GM12878 (cell line): ENCODE results near the gene AGAP2. TPM values are rescaled to one million over a fixed set of nuclear protein-coding genes. Genes with fewer than 3 reads are reported as not detected.
A peak's percentile ranks its signal among the peaks of the same experiment; 100 is the strongest.

ENCODE experiments used
- ATAC-seq: fragments of 200-7000 bp; cut with Tn5 transposase; 3 replicates; pipeline ENCODE4 v1.9.1; 2020; ENCODE audit warnings: mild to moderate bottlenecking, moderate library complexity
- BruUV-seq: library from RNA; stranded (reverse); fragments of 400-500 nt; replicated peaks from 2 replicates; lab custom pipeline; 2021; lab: Mats Ljungman, UMichigan
- CTCF ChIA-PET: fragments of 300-600 bp; sonication (Branson Sonifier 250); formaldehyde crosslinking; extraction: SDS; loops from one replicate; lab custom pipeline; 2021; ENCODE audit warnings: inconsistent platforms; lab: Yijun Ruan, JAX
- POLR2A ChIA-PET: fragments of 350-600 bp; formaldehyde crosslinking; extraction: SDS; loops from one replicate; lab custom pipeline; 2021; ENCODE audit warnings: inconsistent platforms; lab: Charles Lee
- RAD21 ChIA-PET: fragments of 300-600 bp; sonication (Branson Sonifier 250); formaldehyde crosslinking; loops from one replicate; lab custom pipeline; 2023; ENCODE audit warnings: antibody characterized with exemption; ENCODE audit not compliant: unreplicated experiment; lab: Charles Lee
- SMC1A ChIA-PET: fragments of 300-600 bp; sonication (Branson Sonifier 250); formaldehyde crosslinking; loops from one replicate; lab custom pipeline; 2023; ENCODE audit not compliant: unreplicated experiment, uncharacterized antibody; lab: Charles Lee
- DNase-seq: peaks from one replicate; pipeline ENCODE4 v3.0.0-alpha.2; 2011; ENCODE audit warnings: low read depth, low spot score
- FAIRE-seq: peaks from 3 replicates; lab custom pipeline; 2011; peaks lifted over from hg19 to GRCh38; lab: Jason Lieb, UNC
- H2AFZ ChIP-seq: 2 replicates; pipeline ENCODE4 v1.6.0; 2011; ENCODE audit warnings: low read depth, low read length, control low read depth; ENCODE audit not compliant: control insufficient read depth
- H3K27ac ChIP-seq: 2 replicates; pipeline ENCODE4 v1.5.1; 2011; ENCODE audit warnings: control low read depth; ENCODE audit not compliant: control insufficient read depth, insufficient read depth
- H3K27me3 ChIP-seq, 2 experiments: replicated peaks in 1 of 2; 2 replicates each; pipeline versions ENCODE4 v1.6.0 to v1.6.1; 2011; ENCODE audit warnings: low read length in 1 of 2; ENCODE audit not compliant: control insufficient read depth in 2 of 2, insufficient read depth in 2 of 2
- H3K36me3 ChIP-seq, 2 experiments: 2 replicates each; pipeline ENCODE4 v1.5.1; 2011; ENCODE audit warnings: low read length in 1 of 2; ENCODE audit not compliant: control insufficient read depth in 2 of 2, insufficient read depth in 2 of 2
- H3K4me1 ChIP-seq: 2 replicates; pipeline ENCODE4 v1.6.1; 2011; ENCODE audit warnings: mild to moderate bottlenecking, low read length, moderate library complexity, mixed read lengths; ENCODE audit not compliant: control insufficient read depth, insufficient read depth
- H3K4me2 ChIP-seq: 2 replicates; pipeline ENCODE4 v1.6.0; 2011; ENCODE audit warnings: control low read depth; ENCODE audit not compliant: control insufficient read depth, insufficient read depth
- H3K4me3 ChIP-seq: fragments of 200-600 bp; sonication (generic); 2 replicates; pipeline ENCODE4 v1.5.1; 2016
- H3K79me2 ChIP-seq: 2 replicates; pipeline ENCODE4 v1.6.0; 2011; ENCODE audit warnings: low read length; ENCODE audit not compliant: control insufficient read depth, insufficient read depth
- H3K9ac ChIP-seq: 2 replicates; pipeline ENCODE4 v1.8.0; 2011; ENCODE audit warnings: low read length, control low read depth, mixed read lengths; ENCODE audit not compliant: control insufficient read depth, insufficient read depth
- H3K9me3 ChIP-seq: replicated peaks from 3 replicates; pipeline ENCODE4 v1.5.1; 2011; ENCODE audit warnings: mild to moderate bottlenecking, low read length; ENCODE audit not compliant: control insufficient read depth, insufficient read depth
- H4K20me1 ChIP-seq: 2 replicates; pipeline ENCODE4 v1.6.0; 2011; ENCODE audit not compliant: control insufficient read depth, insufficient read depth
- ATF7 ChIP-seq: fragments of 450-650 bp; IDR thresholded peaks from 2 replicates; pipeline ENCODE4 v1.6.1; 2016; ENCODE audit warnings: low read depth, mild to moderate bottlenecking
- CHD4 ChIP-seq: fragments of 200-600 bp; sonication (generic); IDR thresholded peaks from 2 replicates; pipeline ENCODE4 v1.6.1; 2016; ENCODE audit warnings: mild to moderate bottlenecking
- ETV6 ChIP-seq, 2 experiments: fragments of 450-650 bp in 1 of 2; IDR thresholded peaks in 1 of 2; conservative IDR thresholded peaks in 1 of 2; 2 replicates each; pipeline ENCODE4 v1.6.1; 2014; ENCODE audit warnings: antibody characterized with exemption in 1 of 2, borderline replicate concordance in 1 of 2, low read depth in 1 of 2, mild to moderate bottlenecking in 1 of 2, moderate library complexity in 1 of 2
- GABPA ChIP-seq: IDR thresholded peaks from 2 replicates; pipeline ENCODE4 v1.6.1; 2014; ENCODE audit warnings: antibody characterized with exemption, low read depth, mild to moderate bottlenecking, inconsistent platforms
- KDM1A ChIP-seq: fragments of 200-600 bp; sonication (generic); IDR thresholded peaks from 2 replicates; pipeline ENCODE4 v1.6.1; 2016; ENCODE audit warnings: borderline replicate concordance
- MEF2A ChIP-seq: IDR thresholded peaks from 2 replicates; pipeline ENCODE4 v1.6.1; 2011; ENCODE audit warnings: low read depth, mild to moderate bottlenecking, low read length, moderate library complexity; ENCODE audit not compliant: insufficient read depth
- MXI1 ChIP-seq: fragments of 150-350 bp; IDR thresholded peaks from 2 replicates; pipeline ENCODE4 v1.6.1; 2011; ENCODE audit warnings: low read depth, mild to moderate bottlenecking, inconsistent platforms, low read length, improper control_type of control experiment
- PAX5 ChIP-seq: IDR thresholded peaks from 2 replicates; pipeline ENCODE4 v1.6.1; 2011; ENCODE audit warnings: low read depth, low read length, borderline replicate concordance
- PAX8 ChIP-seq: fragments of 450-650 bp; IDR thresholded peaks from 2 replicates; pipeline ENCODE4 v1.6.1; 2017; ENCODE audit warnings: mild to moderate bottlenecking, moderate library complexity
- POLR2A ChIP-seq: IDR thresholded peaks from 2 replicates; pipeline ENCODE4 v1.6.1; 2011; ENCODE audit warnings: low read depth, mild to moderate bottlenecking, low read length
- RCOR1 ChIP-seq: conservative IDR thresholded peaks from 2 replicates; pipeline ENCODE4 v1.6.1; 2012; ENCODE audit warnings: low read depth, low read length, improper control_type of control experiment
- SREBF1 ChIP-seq: IDR thresholded peaks from 2 replicates; pipeline ENCODE4 v1.6.1; 2012; ENCODE audit warnings: mild to moderate bottlenecking, low read length
- STAT3 ChIP-seq: IDR thresholded peaks from 2 replicates; pipeline ENCODE4 v1.6.1; 2011; ENCODE audit warnings: low read depth, low read length, improper control_type of control experiment
- TARDBP ChIP-seq: IDR thresholded peaks from 2 replicates; pipeline ENCODE4 v1.6.1; 2016; ENCODE audit warnings: borderline replicate concordance
- TCF7 ChIP-seq: IDR thresholded peaks from 2 replicates; pipeline ENCODE4 v1.6.1; 2014; ENCODE audit warnings: antibody characterized with exemption, borderline replicate concordance
- WRNIP1 ChIP-seq: IDR thresholded peaks from 2 replicates; pipeline ENCODE4 v1.6.1; 2011; ENCODE audit warnings: low read depth, low read length, improper control_type of control experiment, borderline replicate concordance
- ZNF207 ChIP-seq: fragments of 450-650 bp; IDR thresholded peaks from 2 replicates; pipeline ENCODE4 v1.6.1; 2014; ENCODE audit warnings: antibody characterized with exemption, mild to moderate bottlenecking, borderline replicate concordance
- WGBS: methylation state at CpG from one replicate; pipeline ENCODE4 v1.1.6; 2016; ENCODE audit warnings: low lambda C conversion rate; ENCODE audit not compliant: insufficient replicate concordance, insufficient coverage; ENCODE audit errors: missing lambda C conversion rate; 5-methylcytosine and 5-hydroxymethylcytosine counted together
- in situ Hi-C: fragments of 300-500 bp; cut with MboI; formaldehyde crosslinking; loops from 9 replicates; pipeline ENCODE4 v1.14.3; 2018; ENCODE audit warnings: mixed read lengths
- intact Hi-C: fragments of 100-400 bp; cut with micrococcal nuclease; formaldehyde crosslinking; loops from one replicate; pipeline ENCODE4 v1.14.2; 2022; ENCODE audit not compliant: unreplicated experiment
- polyA plus RNA-seq, 11 experiments: library from polyadenylated mRNA; depleted of rRNA in 4 of 11; unstranded in 6 of 11; stranded (reverse) in 5 of 11; fragments of >200 nt; fragmentation: Nextera tagmentation in 4 of 11; fragmentation: Illumina TruSeq in 1 of 11; extraction: Ambion mirVana in 4 of 11; extraction: Trizol in 1 of 11; gene quantifications; 1 replicate in 1 of 11; 2 replicates in 10 of 11; pipeline versions ENCODE4 v1.2.1 to v1.2.3, GENCODE V29; 2011 to 2016; ENCODE audit warnings: inconsistent platforms in 2 of 11, missing spikeins in 2 of 11, low read depth in 1 of 11
- total RNA-seq, 4 experiments: library from RNA; depleted of rRNA in 3 of 4; stranded (reverse); fragments of >200 nt in 3 of 4; fragmentation: Illumina TruSeq in 1 of 4; extraction: Trizol in 1 of 4; gene quantifications; 2 replicates each; pipeline versions ENCODE4 v1.2.1 to v1.2.3, GENCODE V29; 2013 to 2021

Gene AGAP2
- total and polyA plus RNA-seq, 10 of the 15 experiments (the other 5 are each of a cell fraction or from before 2014, with no cell fraction given), result 0.29 to 19.8 (median 11.0) TPM

DNA sequence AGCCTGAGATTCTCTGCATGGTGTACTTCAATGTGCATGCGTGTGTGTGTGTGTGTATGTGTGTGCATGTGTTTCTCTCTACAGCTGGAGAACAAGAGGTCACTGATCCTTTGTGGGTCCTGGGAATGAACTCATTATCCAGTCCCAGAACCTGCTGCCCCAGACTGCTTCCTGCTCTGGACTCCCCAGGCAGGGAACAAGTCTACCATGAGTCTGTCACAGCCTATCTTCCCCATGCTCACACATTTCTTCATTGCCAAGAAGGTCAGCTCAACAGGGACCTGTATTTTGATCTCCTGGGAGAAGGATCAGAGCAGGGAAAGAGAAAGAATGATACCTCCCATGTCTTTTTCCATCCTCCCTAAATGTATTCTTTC is 2.9 kb upstream of the AGAP2 start:
- H3K9ac ChIP-seq, result peak overlapping the region; percentile 55
- in situ Hi-C loops, result no loop called here
- no peak for FAIRE-seq
- peak; percentile 8 for TF ChIP-seq ATF7
- no peak for TF ChIP-seq KDM1A
- no peaks in the 10 kb centered on the region for H4K20me1 ChIP-seq
- ChIA-PET POLR2A (interaction anchor here (0.5 to 2.2 kb wide), 5 partner anchors 9 to 31 kb away, joined by 3 to 18 read pairs (median 3); partner anchors contain the start of genes CDK4, EEF1AKMT3 and METTL1), SMC1A (interaction anchor here (0.5 to 2.1 kb wide), 14 partner anchors 9 to 283 kb away, joined by 3 to 16 read pairs (median 4); partner anchors contain the start of gene OS9), RAD21 (interaction anchor here (0.6 to 2.4 kb wide), 9 partner anchors 9 to 283 kb away, joined by 3 to 13 read pairs (median 5); partner anchors contain the start of genes CDK4 and OS9), CTCF (interaction anchor here (0.8 to 3.8 kb wide), 20 partner anchors 9 to 282 kb away, joined by 3 to 22 read pairs (median 4); partner anchors contain the start of genes GLI1 and OS9)
- no peak for DNase-seq
- no peak; the same call in 2 of the 3 replicates for ATAC-seq
- peaks cover 23% of the 10 kb centered on the region for H3K4me1 ChIP-seq
- peak overlapping the region; percentile 38; the same call in 1 of the 2 replicates for H2AFZ ChIP-seq
- peaks cover 25% of the 10 kb centered on the region for H3K79me2 ChIP-seq
- H3K27ac ChIP-seq, result peak overlapping the region; percentile 57
- H3K36me3 ChIP-seq, result no peaks in the 10 kb centered on the region; a peak in 1 of 4 replicates
- WGBS, result 0% methylated on average over 1 of the region's 1 CpG
- no TSS peak for BruUV-seq
- no peaks in the 10 kb centered on the region for H3K9me3 ChIP-seq
- H3K4me2 ChIP-seq, result peak overlapping the region; percentile 64
- H3K27me3 ChIP-seq, result no peaks in the 10 kb centered on the region
- peak overlapping the region; percentile 92 for H3K4me3 ChIP-seq
- intact Hi-C loops, result loop anchor here (2.0 kb wide), 1 partner anchor 47 kb away; the partner anchor contains the start of gene OS9

DNA sequence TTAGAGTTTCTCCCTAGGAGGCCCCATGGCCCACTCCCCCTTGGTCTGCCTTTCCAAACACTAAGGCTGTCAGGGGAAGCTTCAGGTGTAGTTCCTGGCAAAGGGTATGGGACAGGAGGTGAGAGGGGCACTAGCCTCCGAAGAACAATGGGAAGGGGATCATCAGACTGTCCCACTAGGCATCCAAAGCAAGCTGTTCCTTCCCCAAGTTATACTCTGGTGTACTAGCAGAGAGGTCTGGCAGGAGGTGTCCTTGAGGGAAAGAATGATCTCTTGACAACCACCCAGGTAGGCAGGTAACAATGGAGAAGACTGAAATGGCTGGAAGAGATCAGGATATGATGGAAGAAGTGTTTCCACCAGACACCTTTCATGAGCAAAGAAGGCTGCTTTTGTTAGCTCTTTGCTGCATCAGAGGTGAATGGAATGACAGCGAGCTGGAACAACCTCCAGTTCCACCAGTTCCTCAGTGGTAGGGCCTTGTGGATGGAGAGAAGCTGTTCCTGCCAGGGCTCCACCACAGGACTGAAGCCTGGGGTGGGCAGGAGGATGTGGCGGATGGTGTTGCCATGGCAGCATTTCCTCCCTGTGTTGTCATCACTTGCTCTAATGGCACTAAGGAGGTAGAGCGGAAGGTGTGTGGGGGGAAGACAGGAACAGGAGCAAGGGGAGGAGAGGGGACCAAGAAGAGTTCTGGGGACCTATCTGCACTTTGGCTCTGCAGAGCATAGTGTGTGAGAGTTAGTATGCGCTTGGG is 2.3 kb upstream of the AGAP2 start:
- BruUV-seq, result no TSS peak
- H3K4me2 ChIP-seq, result peak overlapping the region; percentile 64
- peaks cover 25% of the 10 kb centered on the region for H3K79me2 ChIP-seq
- H3K27me3 ChIP-seq, result no peaks in the 10 kb centered on the region
- in situ Hi-C loops (no loop called here), intact Hi-C loops (loop anchor here (2.0 kb wide), 1 partner anchor 46 kb away; the partner anchor contains the start of gene OS9)
- no peaks in the 10 kb centered on the region for H3K36me3 ChIP-seq
- no peak overlapping the region for H3K27ac ChIP-seq
- H2AFZ ChIP-seq, result no peak overlapping the region
- WGBS, result 34% methylated on average over 5 of the region's 5 CpGs
- ChIA-PET POLR2A (interaction anchor here (0.5 to 2.2 kb wide), 4 partner anchors 11 to 31 kb away, joined by 3 to 18 read pairs (median 3); partner anchors contain the start of genes CDK4, EEF1AKMT3 and METTL1), CTCF (interaction anchor here (0.7 to 3.8 kb wide), 17 partner anchors 9 to 282 kb away, joined by 3 to 22 read pairs (median 4); partner anchors contain the start of genes GLI1 and OS9), RAD21 (interaction anchor here (0.6 to 2.4 kb wide), 8 partner anchors 10 to 282 kb away, joined by 3 to 13 read pairs (median 6); partner anchors contain the start of genes CDK4 and OS9), SMC1A (interaction anchor here (0.5 to 2.1 kb wide), 13 partner anchors 8 to 282 kb away, joined by 3 to 16 read pairs (median 4); partner anchors contain the start of gene OS9)
- FAIRE-seq, result peak; percentile 35
- H3K4me1 ChIP-seq, result peaks cover 20% of the 10 kb centered on the region
- peak overlapping the region; percentile 92 for H3K4me3 ChIP-seq
- no peaks in the 10 kb centered on the region for H4K20me1 ChIP-seq
- ATAC-seq, result peak; percentile 68
- H3K9ac ChIP-seq, result no peak overlapping the region; the same call in none of the 2 replicates
- peak; percentile 53 for DNase-seq
- no peaks in the 10 kb centered on the region for H3K9me3 ChIP-seq
- TF ChIP-seq TCF7 (no peak), PAX5 (no peak), MEF2A (no peak), RCOR1 (peak; percentile 87; the same call in 1 of the 2 replicates), PAX8 (no peak), MXI1 (peak; percentile 80), TARDBP (no peak), POLR2A (no peak), WRNIP1 (no peak), SREBF1 (no peak), ETV6 (conservative IDR thresholded peaks at IDR 0.05 in 1 of 2, IDR thresholded peaks at IDR 0.05 in 1 of 2; ENCODE audit: borderline replicate concordance in 1 of 2, low read depth in 1 of 2) (no peak), ATF7 (peak; percentile 61), GABPA (peak; percentile 68; the same call in 1 of the 2 replicates), CHD4 (no peak), STAT3 (no peak), ZNF207 (no peak)
